ENCODE measurements around the gene UBL4B.

The UBL4B gene

DNA sequence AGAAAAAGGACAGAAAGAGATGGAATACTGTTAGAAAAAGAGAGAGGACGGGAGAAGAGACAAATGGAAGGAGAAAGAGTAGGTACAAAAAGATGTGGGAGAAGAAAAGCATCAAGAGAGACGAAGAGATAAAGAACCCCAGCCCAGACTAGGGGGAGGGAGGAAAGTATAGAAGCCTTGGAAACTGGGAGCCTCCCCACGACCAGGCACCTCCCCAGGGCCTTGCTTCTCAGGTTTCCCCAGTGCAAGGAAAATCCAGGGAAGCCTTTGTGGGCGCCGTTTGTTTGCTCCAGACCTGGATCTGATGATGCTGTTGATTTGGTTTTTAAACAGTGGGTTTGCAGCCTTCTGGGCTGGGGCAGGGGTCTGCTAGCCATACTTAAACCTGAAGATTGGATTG is 26.6 kb upstream of the UBL4B start:
- DNase-seq (ENCODE audit: low read depth) = no peak

DNA sequence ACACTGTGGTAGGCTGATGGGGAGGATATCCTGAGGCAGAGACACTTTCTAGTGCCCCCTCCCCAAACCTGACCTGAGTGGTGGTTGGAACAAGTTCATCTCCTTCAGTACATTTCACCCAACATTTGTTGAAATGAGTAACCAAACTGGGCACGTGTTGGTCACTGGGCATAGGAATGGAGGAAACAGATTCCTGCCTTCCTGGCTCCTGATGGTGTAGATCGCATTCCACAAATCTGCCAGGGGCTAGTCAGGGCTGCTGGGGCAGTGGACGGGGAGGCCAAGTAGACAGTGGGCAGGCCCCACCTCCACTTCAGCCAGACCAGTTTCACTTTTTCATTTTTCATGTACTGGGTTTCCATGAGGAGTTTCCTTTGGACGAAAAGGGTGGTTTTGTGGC is 25.3 kb upstream of the UBL4B start:
- no peak for DNase-seq (ENCODE audit: low read depth)

DNA sequence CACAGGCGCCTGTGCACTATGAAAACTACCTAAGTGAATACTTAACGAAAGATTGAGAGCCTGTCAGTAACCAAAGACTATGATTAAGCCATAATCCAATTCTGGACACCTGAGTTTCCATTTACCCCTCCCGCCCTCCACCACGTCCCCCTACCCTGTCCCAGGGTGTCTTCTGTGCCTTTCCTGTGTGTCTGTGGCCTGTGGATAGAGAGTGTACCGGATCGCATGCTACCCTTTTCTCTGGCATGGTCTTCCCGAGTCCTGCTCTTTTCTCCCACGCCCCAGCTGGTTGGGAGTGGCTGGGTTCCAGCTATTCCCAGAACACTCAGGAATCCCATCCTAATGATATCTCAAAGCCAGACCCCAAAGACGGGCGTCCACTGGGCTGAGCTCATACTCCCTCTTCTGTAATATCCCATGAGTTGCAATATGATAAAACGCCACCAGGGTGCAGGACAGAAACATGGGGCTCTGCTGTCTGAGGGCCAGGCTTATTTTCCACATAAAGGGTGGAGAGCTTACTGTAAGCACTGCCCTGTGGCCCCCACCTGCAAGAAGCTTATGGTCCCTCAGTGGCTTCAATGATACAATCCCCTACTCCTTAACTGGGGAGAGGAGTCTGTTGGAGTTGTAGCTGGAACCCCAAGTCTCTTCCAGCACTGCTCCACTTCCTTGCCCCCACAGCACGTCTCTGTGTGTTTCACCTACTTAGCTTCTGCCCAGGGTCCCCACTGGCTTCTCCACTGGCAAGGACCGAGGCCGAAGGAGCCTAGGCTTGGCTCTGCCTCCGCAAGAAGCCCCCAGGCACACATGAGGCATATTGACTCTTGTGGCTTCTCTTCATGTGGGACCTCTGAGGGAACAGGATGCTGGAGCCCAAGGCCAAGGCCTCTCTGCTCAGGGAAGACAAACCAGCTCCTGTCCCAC is 24.2 kb upstream of the UBL4B start:
- DNase-seq (ENCODE audit: low read depth) = peak; percentile 20

- no peak for DNase-seq (ENCODE audit: low read depth)
Measured at GRCh38 chr1:110088739-110089316, 23.4 kb upstream of the UBL4B start.

DNA sequence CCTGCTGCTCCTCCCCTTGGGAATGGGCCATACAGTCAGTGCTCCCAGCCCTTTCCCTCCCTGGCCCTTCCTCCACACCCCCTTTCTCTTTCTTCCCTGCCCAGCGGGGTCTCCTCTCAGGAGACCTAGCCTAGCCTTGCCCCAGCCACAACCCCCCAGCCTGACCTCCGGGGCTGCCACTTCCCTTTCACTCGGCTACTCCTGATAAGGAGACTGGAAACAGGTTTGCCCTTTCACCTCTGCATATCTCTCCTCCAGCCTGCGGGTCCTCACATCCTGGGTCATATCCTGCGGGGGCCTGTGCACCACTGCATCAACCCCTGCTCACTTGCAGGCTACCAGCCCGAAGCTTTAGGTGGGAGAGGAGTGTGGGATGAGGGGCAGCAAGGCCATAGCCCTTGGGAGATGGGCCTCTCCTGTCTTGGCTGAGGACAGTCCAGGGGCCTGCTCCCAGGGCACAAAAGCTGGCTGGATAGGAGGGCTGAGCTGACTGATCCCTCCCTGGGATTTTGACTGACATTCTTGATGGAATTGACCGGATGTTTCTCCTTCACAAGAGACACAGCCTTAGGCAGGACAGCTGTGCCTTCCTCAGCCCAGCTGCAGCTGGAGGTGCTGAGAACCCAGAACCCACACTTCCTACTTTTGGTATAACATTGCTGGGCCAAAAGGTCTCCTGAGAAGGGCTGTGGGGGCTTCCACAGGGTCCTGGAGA is 22.5 kb upstream of the UBL4B start:
- no peak for DNase-seq (ENCODE audit: low read depth)

- DNase-seq (ENCODE audit: low read depth) = no peak
Measured at GRCh38 chr1:110091381-110091780, 20.9 kb upstream of the UBL4B start.

DNA sequence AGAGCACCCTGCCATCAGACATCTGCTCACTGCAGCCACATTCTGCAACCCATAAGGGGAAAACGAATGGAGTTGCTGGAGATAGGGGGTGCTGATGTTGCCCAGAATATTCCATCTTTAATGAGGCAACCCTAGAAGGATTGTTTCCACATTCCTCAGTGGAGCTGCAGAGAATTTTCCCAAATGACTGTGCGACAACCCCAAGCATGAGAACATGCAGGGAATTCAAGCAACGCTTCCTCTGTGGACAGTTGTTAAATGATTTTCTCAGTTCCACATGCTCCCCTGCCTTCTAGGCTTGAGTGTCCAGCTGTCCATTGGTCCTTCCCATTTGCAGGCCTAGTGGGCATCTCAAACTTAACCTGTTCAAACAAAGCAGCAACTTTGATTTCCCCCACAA is 20.5 kb upstream of the UBL4B start:
- DNase-seq (ENCODE audit: low read depth) = no peak

- no peak for DNase-seq (ENCODE audit: low read depth)
Measured at GRCh38 chr1:110092991-110093390, 19.3 kb upstream of the UBL4B start.

GRCh38 chr1:110094931-110095654 is 17.1 kb upstream of the UBL4B start:
- no peak for DNase-seq (ENCODE audit: low read depth)

GRCh38 chr1:110097507-110098221 is 14.6 kb upstream of the UBL4B start:
- no peak for DNase-seq (ENCODE audit: low read depth)

- no peak for DNase-seq (ENCODE audit: low read depth)
Measured at GRCh38 chr1:110098222-110099026, 13.8 kb upstream of the UBL4B start.

DNA sequence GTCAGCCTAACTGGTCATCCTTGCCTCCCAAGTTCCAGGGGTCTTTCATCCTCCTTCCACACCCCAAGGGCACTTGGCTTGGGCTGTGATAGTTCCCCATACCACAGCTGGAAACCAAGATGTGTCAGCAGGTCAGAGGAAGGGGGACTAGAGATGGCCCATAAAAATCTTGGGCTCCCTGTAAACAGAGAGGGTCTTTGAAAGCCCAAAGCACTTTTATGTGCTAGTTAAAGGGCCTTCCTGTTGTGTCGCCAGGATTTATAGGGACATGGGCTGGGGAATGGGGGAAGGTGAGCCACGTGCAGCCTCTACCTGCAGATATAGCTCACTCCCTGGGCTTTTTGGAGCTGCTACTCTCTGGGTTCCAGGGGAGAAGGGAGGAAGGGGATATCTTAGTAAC is 11.9 kb upstream of the UBL4B start:
- no peak for DNase-seq (ENCODE audit: low read depth)

DNA sequence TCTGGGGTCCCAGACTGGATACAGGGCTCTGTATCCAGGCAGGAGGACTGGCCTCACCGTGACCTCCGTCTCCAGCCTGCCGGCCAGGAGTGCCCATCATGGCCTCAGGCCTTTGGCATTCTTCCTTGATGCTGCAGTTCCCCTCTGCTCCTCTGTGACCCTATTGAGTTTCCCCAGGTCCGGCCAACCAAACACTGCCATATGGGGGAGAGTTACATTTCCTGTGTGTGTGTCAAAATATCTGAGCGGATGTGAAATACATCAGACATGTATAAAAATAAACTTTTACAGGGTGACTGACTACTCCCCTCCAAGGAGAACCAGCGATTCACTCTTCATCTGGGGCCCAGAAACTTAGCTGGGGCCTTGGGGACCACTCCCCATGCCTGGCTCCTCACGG is 10.2 kb upstream of the UBL4B start:
- no peak for DNase-seq (ENCODE audit: low read depth)

- peak; percentile 47 for DNase-seq (ENCODE audit: low read depth)
Measured at GRCh38 chr1:110106013-110106941, 6.0 kb upstream of the UBL4B start.

DNA sequence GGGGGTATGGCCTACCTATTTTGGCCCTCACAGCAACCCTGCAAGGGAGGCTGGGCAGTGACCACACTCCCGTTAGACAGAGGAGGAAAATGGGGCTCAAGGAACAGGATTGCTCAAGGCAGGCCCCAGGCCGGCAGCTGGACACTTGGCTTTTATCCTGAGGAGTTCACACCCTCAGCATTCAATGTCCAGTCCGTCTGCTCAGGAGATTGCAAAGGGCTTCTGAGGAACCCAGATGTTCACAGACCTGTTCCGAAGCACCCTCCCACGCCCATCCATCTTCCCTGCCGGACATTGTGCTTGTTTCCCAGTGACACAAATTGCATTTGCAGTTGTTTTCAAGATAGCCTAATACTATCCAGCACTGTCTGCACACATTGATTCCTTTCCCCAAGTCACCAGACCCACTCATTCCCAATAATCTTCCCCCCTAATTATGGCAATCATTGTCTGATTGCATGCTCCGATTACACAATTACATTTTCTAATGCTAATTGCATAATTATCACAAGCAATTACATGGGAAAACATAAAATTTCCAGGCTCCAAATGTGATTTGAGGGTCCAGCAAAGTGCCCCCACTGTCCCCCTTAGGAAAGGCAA is 4.3 kb upstream of the UBL4B start:
- no peak for DNase-seq (ENCODE audit: low read depth)

DNA sequence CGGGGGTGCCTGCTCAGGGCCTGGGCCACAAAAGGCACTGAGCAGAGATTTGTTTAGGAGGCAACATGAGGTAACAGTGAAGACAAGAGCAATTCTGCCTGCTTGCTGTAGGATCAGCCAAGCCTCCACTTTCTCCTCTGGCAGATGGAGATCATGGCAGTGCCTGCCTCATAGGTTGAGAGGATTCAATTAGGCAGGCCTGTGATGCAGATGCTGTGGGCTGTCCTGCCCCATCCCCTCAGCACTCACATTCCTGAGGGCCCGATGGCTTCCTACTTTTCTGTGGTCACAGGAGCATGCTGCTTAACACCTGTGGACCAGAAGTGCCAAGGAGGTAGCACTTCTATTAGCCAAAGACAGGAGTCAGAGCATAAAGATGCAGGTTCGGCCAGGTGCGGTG is 1.2 kb upstream of the UBL4B start:
- no peak for DNase-seq (ENCODE audit: low read depth)

DNA sequence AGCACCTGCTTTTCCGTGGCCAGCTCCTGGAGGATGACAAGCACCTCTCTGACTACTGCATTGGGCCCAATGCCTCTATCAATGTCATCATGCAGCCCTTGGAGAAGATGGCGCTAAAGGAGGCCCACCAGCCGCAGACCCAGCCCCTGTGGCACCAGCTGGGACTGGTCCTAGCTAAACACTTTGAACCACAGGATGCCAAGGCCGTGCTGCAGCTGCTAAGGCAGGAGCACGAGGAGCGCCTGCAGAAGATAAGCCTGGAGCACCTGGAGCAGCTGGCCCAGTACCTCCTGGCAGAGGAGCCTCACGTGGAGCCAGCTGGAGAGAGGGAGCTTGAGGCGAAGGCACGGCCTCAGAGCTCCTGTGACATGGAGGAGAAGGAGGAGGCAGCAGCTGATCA is 413 bp downstream of the UBL4B start:
- no peak for DNase-seq (ENCODE audit: low read depth)

DNA sequence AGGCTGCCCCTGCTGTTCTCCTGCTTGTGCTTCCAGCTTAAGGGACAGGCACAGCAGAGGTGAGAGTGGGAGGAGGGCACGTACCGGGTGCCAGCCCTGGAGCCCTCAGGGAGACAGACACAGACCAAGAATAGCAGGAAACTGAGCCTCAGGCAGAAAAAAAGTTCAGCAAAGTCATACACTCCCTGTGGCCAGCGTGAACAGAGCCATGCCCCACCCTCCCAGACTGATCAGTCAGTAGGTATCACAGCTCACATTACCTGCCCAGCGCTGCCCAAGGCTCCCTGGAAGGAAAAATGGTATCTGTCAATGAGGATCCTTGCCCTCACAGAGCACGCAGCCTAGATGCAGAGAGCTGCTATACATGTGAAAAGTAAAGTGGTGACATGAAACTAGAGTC is 1.3 kb downstream of the UBL4B start:
- DNase-seq (ENCODE audit: low read depth) = no peak

GRCh38 chr1:110114173-110114572 is 1.9 kb downstream of the UBL4B start:
- DNase-seq (ENCODE audit: low read depth) = no peak
